Calu3 (cell line): ENCODE results near the gene GPBP1L1. TPM values are rescaled to one million over a fixed set of nuclear protein-coding genes. Genes with fewer than 3 reads are reported as not detected.

Experiments
- BruUV-seq: library from RNA; stranded (reverse); fragments of 400-500 nt; replicated peaks from 2 replicates; lab custom pipeline; 2021; lab: Mats Ljungman, UMichigan
- CTCF ChIA-PET: fragments of 300-600 bp; sonication (Branson Sonifier 250); formaldehyde crosslinking; loops from one replicate; lab custom pipeline; 2022; ENCODE audit warnings: antibody characterized with exemption; lab: Charles Lee
- DNase-seq: peaks from one replicate; pipeline ENCODE4 v3.0.0; 2022
- H3K27ac Mint-ChIP-seq: one replicate; pipeline ENCODE4 v1.8.0; 2022; ENCODE audit warnings: mixed read lengths; ENCODE audit not compliant: unreplicated experiment
- H3K27me3 Mint-ChIP-seq: one replicate; pipeline ENCODE4 v1.8.0; 2022; ENCODE audit warnings: mixed read lengths; ENCODE audit not compliant: unreplicated experiment
- H3K36me3 Mint-ChIP-seq: one replicate; pipeline ENCODE4 v1.8.0; 2022; ENCODE audit warnings: mild to moderate bottlenecking, moderate library complexity, mixed read lengths; ENCODE audit not compliant: insufficient read depth, unreplicated experiment
- H3K4me1 Mint-ChIP-seq: one replicate; pipeline ENCODE4 v1.8.0; 2022; ENCODE audit warnings: mild to moderate bottlenecking, low read depth, mixed read lengths; ENCODE audit not compliant: unreplicated experiment
- H3K4me3 Mint-ChIP-seq: one replicate; pipeline ENCODE4 v1.8.0; 2022; ENCODE audit warnings: mild to moderate bottlenecking, low read depth, moderate library complexity, mixed read lengths; ENCODE audit not compliant: unreplicated experiment
- H3K9me3 Mint-ChIP-seq: one replicate; pipeline ENCODE4 v1.8.0; 2022; ENCODE audit warnings: low read depth, mixed read lengths; ENCODE audit not compliant: unreplicated experiment
- intact Hi-C: fragments of 100-400 bp; cut with micrococcal nuclease; formaldehyde crosslinking; loops from one replicate; pipeline ENCODE4 v1.10.0; 2022; ENCODE audit not compliant: unreplicated experiment
- total RNA-seq: library from RNA; stranded (reverse); gene quantifications from 2 replicates; pipeline ENCODE4 v1.2.3, GENCODE V29; 2022
- TF ChIP-seq, protein P1 (sequence below): fragments of 200-600 bp; IDR thresholded peaks from one replicate; pipeline ENCODE4 v1.8.0; 2022; ENCODE audit warnings: antibody characterized with exemption; ENCODE audit not compliant: unreplicated experiment

The GPBP1L1 gene
- total RNA-seq, 1 experiment from 2014 or later, result 117 TPM

DNA sequence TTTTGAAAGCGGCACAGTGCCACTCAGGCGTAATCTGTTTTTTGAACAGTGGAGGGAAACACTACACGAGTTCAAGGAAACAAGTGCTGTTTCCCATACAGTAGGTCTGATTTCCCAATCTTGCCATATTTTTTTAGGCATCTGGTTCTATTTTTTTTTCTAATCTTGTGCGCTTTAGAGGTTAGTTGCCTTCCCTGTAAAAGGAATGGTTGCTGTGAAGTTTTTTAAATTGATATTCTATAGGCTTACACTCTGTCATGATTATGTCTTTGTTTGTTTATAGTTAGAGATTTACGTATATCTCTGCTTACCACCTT, 101.3 kb downstream of the GPBP1L1 start:
- BruUV-seq, result no TSS peak
- Mint-ChIP-seq H3K4me1 (peaks cover 40% of the 10 kb centered on the region), H3K4me3 (peak overlapping the region; percentile 93), H3K27ac (peak overlapping the region; percentile 99), H3K9me3 (no peaks in the 10 kb centered on the region), H3K27me3 (peaks cover 12% of the 10 kb centered on the region), H3K36me3 (peaks cover 45% of the 10 kb centered on the region)
- CTCF ChIA-PET, result interaction anchor here (1.2 kb wide), 1 partner anchor 94 kb away, joined by 3 read pairs; no protein-coding TSS in a partner anchor
- intact Hi-C loops, result no loop called here
- TF ChIP-seq, protein P1, sequence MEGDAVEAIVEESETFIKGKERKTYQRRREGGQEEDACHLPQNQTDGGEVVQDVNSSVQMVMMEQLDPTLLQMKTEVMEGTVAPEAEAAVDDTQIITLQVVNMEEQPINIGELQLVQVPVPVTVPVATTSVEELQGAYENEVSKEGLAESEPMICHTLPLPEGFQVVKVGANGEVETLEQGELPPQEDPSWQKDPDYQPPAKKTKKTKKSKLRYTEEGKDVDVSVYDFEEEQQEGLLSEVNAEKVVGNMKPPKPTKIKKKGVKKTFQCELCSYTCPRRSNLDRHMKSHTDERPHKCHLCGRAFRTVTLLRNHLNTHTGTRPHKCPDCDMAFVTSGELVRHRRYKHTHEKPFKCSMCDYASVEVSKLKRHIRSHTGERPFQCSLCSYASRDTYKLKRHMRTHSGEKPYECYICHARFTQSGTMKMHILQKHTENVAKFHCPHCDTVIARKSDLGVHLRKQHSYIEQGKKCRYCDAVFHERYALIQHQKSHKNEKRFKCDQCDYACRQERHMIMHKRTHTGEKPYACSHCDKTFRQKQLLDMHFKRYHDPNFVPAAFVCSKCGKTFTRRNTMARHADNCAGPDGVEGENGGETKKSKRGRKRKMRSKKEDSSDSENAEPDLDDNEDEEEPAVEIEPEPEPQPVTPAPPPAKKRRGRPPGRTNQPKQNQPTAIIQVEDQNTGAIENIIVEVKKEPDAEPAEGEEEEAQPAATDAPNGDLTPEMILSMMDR, result no peak
- DNase-seq, result no peak

GRCh38 chr1:45584351-45585109, 101.8 kb downstream of the GPBP1L1 start:
- CTCF ChIA-PET, result interaction anchor here (1.2 kb wide), 1 partner anchor 93 kb away, joined by 3 read pairs; no protein-coding TSS in a partner anchor
- peaks cover 39% of the 10 kb centered on the region for H3K4me1 Mint-ChIP-seq
- peak overlapping the region; percentile 93 for H3K4me3 Mint-ChIP-seq
- H3K27me3 Mint-ChIP-seq, result peaks cover 12% of the 10 kb centered on the region
- TF ChIP-seq, protein P1, result no peak
- intact Hi-C loops, result no loop called here
- H3K36me3 Mint-ChIP-seq, result peaks cover 42% of the 10 kb centered on the region
- BruUV-seq, result TSS peak; percentile 46
- peak; percentile 94 for DNase-seq
- no peaks in the 10 kb centered on the region for H3K9me3 Mint-ChIP-seq
- peak overlapping the region; percentile 99 for H3K27ac Mint-ChIP-seq

DNA sequence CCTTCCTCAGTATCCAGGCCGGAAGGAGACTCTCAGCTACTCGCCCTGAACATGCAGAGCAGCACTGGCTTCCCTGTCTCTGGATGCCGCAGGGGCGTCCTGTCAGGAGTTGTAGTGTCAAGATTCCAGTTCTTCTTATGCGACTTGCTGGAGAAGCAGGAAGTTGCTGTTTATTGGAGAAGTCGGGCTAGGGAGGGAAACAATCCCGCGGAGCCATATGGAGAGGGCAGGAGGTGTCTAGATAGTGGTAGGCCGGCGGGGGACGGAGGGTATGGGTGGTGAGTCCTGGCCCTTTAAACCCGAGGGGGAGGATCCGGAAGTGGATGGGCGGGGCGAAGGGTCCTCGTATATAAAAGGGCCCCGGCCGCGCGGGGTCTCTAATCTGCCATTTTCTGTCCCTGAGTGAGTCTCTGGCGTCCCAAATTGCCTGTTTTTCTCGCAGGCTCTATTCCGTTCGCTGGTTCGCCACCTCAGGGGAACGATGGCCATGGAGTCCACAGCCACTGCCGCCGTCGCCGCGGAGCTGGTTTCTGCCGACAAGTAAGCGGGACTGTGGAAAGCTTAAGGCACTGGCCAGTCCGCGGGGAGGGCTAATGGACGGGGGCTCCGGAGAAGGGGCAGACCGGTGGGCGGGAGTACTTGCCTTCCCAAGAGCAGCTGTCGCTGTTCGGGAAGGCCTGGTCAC, 102.5 kb downstream of the GPBP1L1 start, which contains the start of gene NASP:
Gene NASP, plus strand, starts transcription at position 376 of the 685 bp plus-strand sequence. Its CDS starts 106 bp downstream, at position 482.
- Mint-ChIP-seq H3K27me3 (peaks cover 12% of the 10 kb centered on the region), H3K36me3 (peaks cover 42% of the 10 kb centered on the region), H3K9me3 (no peaks in the 10 kb centered on the region), H3K4me1 (peaks cover 32% of the 10 kb centered on the region), H3K27ac (peak within 1 kb of the TSS; percentile 99), H3K4me3 (peak within 1 kb of the TSS; percentile 93)
- peak; percentile 92 for DNase-seq
- BruUV-seq, result no TSS peak
- intact Hi-C loops, result no loop called here
- CTCF ChIA-PET, result interaction anchor here (0.6 to 1.8 kb wide), 3 partner anchors 12 to 33 kb away, joined by 3 to 8 read pairs (median 4); partner anchors contain the start of gene AKR1A1
- TF ChIP-seq, protein P1, result no peak

- peaks cover 12% of the 10 kb centered on the region for H3K27me3 Mint-ChIP-seq
- no peaks in the 10 kb centered on the region for H3K9me3 Mint-ChIP-seq
- CTCF ChIA-PET, result interaction anchor here (0.6 to 1.8 kb wide), 3 partner anchors 12 to 32 kb away, joined by 3 to 8 read pairs (median 4); partner anchors contain the start of gene AKR1A1
- peak overlapping the region; percentile 93 for H3K4me3 Mint-ChIP-seq
- BruUV-seq, result TSS peak; percentile 87
- H3K27ac Mint-ChIP-seq, result peak overlapping the region; percentile 99
- peak; percentile 95 for DNase-seq
- intact Hi-C loops, result no loop called here
- peaks cover 32% of the 10 kb centered on the region for H3K4me1 Mint-ChIP-seq
- TF ChIP-seq, protein P1, result no peak
- H3K36me3 Mint-ChIP-seq, result peaks cover 42% of the 10 kb centered on the region
Observed at GRCh38 chr1:45583264-45583665, 103.1 kb downstream of the GPBP1L1 start.

Other genes with a start within 250 kb of the GPBP1L1 start
- 1.8 and 2.3 TPM in 2 replicates for gene TESK2, start 195.4 kb downstream of the GPBP1L1 start, total RNA-seq
- gene CCDC163, start 186.5 kb downstream of the GPBP1L1 start, total RNA-seq, result 4.9 and 6.0 TPM in 2 replicates
- 13.6 and 15.5 TPM in 2 replicates for gene MMACHC, start 186.2 kb downstream of the GPBP1L1 start, total RNA-seq
- gene PRDX1, start 164.6 kb downstream of the GPBP1L1 start, total RNA-seq, result 686 and 744 TPM in 2 replicates
- 111 and 119 TPM in 2 replicates for gene AKR1A1, start 135.7 kb downstream of the GPBP1L1 start, total RNA-seq
- 171 and 185 TPM in 2 replicates for gene NASP, start 102.5 kb downstream of the GPBP1L1 start, total RNA-seq
- 4.7 and 8.3 TPM in 2 replicates for gene CCDC17, start 62.5 kb downstream of the GPBP1L1 start, total RNA-seq
- gene TMEM69, start 1.6 kb upstream of the GPBP1L1 start, total RNA-seq, result 29.3 and 31.7 TPM in 2 replicates
- gene IPP, start 64.1 kb upstream of the GPBP1L1 start, total RNA-seq, result 11.6 and 12.3 TPM in 2 replicates
- 31.4 and 36.2 TPM in 2 replicates for gene MAST2, start 117.1 kb upstream of the GPBP1L1 start, total RNA-seq